Activated T-helper 2 cell treated with anti-CD3 and anti-CD28 coated beads, Interferon-gamma antibody, Interleukin-2, Interleukin-4, amounts not matched to agents 10 μg/mL and 5 μg/mL and 100 μg/mL, durations not matched to agents 14 hours and 24 hours and 36 hours (primary cell): ENCODE results near the gene CDH23. TPM values are rescaled to one million over a fixed set of nuclear protein-coding genes. Genes with fewer than 3 reads are reported as not detected.

Experiments used
- DNase-seq: peaks from one replicate; pipeline ENCODE4 v3.0.0; 2021; ENCODE audit warnings: low spot score
- H3K27ac Mint-ChIP-seq: one replicate; pipeline ENCODE4 v1.8.0; 2021; ENCODE audit warnings: mixed read lengths
- H3K27me3 Mint-ChIP-seq: one replicate; pipeline ENCODE4 v1.8.0; 2021; ENCODE audit warnings: low read depth, mixed read lengths
- H3K36me3 Mint-ChIP-seq: one replicate; pipeline ENCODE4 v1.8.0; 2021; ENCODE audit warnings: low read depth, mixed read lengths
- H3K4me1 Mint-ChIP-seq: one replicate; pipeline ENCODE4 v1.8.0; 2021; ENCODE audit warnings: low read depth, mixed read lengths
- H3K4me3 Mint-ChIP-seq: one replicate; pipeline ENCODE4 v1.8.0; 2021; ENCODE audit warnings: low read depth, mild to moderate bottlenecking, moderate library complexity, mixed read lengths
- H3K9me3 Mint-ChIP-seq: one replicate; pipeline ENCODE4 v1.8.0; 2021; ENCODE audit warnings: mixed read lengths
- intact Hi-C: fragments of 100-400 bp; cut with micrococcal nuclease; formaldehyde crosslinking; loops from one replicate; pipeline ENCODE4 v1.15.1; 2023
- total RNA-seq: library from RNA; stranded (reverse); gene quantifications from 2 replicates; pipeline ENCODE4 v1.2.3, GENCODE V29; 2022

Gene CDH23
- total RNA-seq, 1 donor from 2014 or later, result 0.55 TPM

DNA sequence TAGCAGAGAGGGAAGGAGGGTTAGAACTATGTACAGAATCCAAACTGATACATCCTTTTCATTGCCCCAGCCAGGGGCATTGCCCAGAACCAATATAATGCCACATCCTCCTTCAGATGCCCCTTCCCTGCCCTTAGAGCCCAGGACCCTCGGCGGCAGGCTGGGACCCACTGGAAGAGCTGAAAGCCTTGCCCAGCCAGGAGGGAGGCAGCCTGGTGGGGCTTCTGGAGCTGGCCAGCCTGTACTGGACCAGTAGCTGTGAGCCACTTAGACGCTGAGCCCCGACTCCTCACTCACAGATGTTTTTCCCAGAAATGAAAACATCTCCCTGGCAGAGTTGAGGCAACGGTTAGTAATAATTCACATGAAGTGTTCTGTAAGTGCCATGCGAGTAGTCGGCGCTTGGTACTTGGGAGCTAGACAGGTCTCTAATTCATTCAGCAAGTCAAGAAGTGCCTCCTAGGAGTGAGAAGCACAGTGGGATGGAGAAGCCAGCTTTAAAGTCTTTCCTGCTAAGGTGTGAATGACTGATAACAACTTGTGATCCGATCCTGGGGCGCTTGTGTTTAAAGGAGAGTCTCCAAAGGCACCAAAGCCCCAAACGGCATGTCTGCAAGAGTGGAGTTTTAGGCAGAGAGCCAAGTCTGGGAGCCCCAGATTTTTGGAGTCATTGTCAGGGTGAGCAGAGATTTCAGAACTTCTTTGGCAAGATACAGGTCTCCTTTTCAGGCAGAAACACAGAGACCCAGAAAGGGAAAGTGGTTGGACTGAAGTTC is 366.8 kb downstream of the CDH23 start:
- no peak for DNase-seq
- Mint-ChIP-seq H3K4me3 (no peak overlapping the region), H3K27me3 (no peaks in the 10 kb centered on the region), H3K36me3 (peaks cover 63% of the 10 kb centered on the region), H3K9me3 (no peaks in the 10 kb centered on the region), H3K27ac (no peak overlapping the region), H3K4me1 (peaks cover 39% of the 10 kb centered on the region)
- intact Hi-C loops, result no loop called here

DNA sequence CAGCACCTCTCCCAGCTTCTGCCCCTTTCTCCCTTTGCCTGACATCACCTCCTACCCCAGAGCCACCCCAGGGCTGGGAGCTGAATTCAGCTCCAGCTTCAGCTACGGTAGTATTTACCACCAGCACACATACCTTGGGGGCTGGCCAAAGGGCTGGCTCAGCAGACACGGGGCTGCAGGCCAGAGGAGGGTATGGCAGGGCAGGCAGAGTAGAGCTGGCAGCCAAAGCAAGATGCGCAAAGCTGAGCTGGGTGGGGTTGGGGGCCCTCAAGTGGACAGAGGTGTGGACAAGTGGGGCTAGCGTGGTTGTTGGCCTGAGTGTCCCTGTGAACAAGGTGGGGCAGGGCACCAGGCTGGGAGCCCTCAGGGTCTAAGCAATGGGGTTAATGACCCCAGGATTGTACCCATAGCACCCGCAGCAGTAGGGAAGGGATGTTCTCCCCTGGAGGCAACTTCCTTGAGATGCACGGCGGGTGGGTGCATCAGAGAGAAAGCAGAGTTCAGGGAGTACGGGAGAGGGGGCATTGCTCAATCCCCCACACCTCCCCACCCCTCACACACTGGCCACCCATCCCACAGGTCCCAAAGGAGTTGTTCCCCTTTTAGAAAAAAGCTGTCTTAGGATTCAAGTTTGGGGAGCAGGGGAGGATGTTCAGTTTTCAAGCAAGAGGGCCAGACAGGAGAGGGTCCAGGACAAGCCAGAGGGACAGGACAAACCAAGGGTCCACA is 368.6 kb downstream of the CDH23 start:
- Mint-ChIP-seq H3K4me3 (no peak overlapping the region), H3K9me3 (no peaks in the 10 kb centered on the region), H3K27me3 (no peaks in the 10 kb centered on the region), H3K27ac (peak overlapping the region; percentile 58), H3K36me3 (peaks cover 73% of the 10 kb centered on the region), H3K4me1 (peaks cover 51% of the 10 kb centered on the region)
- no peak for DNase-seq
- intact Hi-C loops, result no loop called here

DNA sequence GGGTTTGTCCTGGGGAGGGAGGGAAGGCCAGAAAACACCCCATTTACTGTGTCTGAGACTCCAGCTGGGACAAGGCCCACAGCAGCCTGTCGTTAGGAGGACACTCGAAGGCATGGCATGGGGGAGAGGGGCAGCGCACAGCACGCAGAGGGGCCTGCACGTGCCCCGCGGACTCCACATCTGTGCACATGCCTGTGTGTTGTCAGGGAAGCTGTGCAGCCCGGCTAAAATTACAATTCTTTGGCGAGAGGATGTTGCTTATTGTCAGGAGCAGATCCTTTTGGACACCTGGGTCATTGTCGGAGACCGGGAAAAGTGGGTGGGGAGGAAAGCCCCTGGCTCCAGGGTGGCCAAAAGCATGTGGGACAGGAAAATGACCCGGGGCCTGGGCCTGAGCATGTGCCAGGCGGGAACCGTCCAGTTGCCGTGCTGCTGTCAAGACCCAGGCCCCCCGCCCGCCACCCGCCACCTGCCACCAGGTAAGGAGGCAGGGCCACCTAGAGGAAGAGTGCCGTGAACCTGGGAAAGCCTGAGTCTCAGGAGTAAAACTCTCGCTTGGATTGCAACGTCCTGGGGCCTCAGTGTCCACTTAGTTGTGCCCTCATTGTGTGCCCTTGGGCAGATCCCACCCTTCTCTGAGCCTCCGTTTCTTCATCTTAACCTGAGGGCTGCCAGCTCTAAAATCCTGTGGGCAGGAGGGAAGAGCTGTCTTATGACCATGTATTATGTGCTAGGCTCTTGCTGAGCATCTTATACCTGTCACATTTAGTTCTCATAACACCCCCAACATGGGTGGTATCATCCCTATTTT is 369.4 kb downstream of the CDH23 start:
- no peak for DNase-seq
- no peaks in the 10 kb centered on the region for H3K27me3 Mint-ChIP-seq
- H3K36me3 Mint-ChIP-seq, result peaks cover 71% of the 10 kb centered on the region
- intact Hi-C loops, result no loop called here
- no peak overlapping the region for H3K4me3 Mint-ChIP-seq
- no peaks in the 10 kb centered on the region for H3K9me3 Mint-ChIP-seq
- H3K27ac Mint-ChIP-seq, result no peak overlapping the region
- H3K4me1 Mint-ChIP-seq, result peaks cover 52% of the 10 kb centered on the region

DNA sequence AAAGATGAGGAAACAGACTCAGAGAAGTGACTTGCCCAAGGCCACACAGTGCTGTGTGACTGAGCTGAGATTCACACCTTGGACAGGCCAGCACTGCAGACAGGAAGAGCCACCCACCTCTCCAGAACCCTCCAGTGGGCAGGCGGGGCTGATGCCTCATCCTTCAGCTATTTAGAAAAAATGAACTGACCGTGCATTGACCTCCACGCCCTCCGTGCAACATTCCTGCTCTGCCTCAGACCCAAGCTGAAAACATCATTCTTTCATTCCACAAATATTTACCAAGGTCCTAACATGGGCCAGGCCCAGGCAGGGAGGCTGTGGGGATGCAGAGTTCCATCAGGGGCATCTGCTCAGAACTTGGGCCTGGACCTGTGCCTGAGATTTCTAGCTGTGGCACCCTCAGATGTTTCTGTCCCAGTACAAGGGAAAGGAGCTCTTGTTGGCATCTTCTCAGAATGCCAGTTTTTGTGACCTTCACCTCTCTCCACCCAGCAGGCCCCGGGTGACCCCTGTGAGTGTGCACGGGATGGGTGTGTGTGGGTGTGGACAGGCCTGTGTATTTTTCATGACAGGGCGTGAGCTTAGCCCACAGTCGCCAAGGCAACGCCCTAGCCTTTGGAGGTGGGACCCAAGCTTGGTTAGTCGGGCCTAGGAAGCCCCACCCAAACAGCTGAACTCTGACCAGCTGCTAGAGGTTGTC is 370.1 kb downstream of the CDH23 start:
- Mint-ChIP-seq H3K27ac (peak overlapping the region; percentile 70), H3K36me3 (peaks cover 72% of the 10 kb centered on the region), H3K4me3 (no peak overlapping the region), H3K9me3 (no peaks in the 10 kb centered on the region), H3K4me1 (peaks cover 55% of the 10 kb centered on the region), H3K27me3 (no peaks in the 10 kb centered on the region)
- DNase-seq, result no peak
- intact Hi-C loops, result no loop called here

DNA sequence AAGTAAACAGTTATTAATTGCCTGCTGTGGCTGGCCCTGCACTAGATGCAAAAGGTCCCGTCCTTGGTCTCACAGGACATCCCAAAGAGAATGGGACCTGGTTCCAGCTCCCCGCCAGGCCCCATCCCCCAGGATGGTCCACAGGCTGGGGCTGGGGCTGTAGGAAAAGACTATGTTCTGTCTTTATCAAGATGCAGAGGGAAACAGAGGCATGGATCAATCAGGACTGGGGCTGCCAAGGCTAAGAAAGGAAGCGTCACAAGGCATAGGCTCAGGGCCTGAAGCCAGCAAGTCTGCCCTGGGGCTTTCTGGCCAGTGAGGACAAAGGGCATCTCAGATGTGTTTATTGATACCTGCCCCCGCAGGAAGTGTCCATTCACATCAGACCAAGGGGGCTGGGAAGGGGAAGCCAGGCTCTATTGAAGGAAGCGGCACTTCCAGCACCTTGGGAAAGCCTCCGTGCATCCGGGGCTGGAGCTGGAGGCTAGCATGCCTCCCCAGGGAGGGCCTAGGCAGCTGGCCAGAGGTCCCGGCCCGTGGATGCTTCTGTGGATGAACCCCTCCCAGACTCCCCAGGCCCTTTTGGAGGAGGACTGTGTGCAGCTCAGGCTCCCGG is 370.8 kb downstream of the CDH23 start:
- peak overlapping the region; percentile 97 for H3K27ac Mint-ChIP-seq
- H3K9me3 Mint-ChIP-seq, result no peaks in the 10 kb centered on the region
- H3K4me1 Mint-ChIP-seq, result peaks cover 60% of the 10 kb centered on the region
- peak overlapping the region; percentile 42 for H3K4me3 Mint-ChIP-seq
- H3K36me3 Mint-ChIP-seq, result peaks cover 75% of the 10 kb centered on the region
- no peak for DNase-seq
- H3K27me3 Mint-ChIP-seq, result no peaks in the 10 kb centered on the region
- intact Hi-C loops, result loop anchor here (2.0 kb wide), 1 partner anchor 83 kb away; the partner anchor contains the start of gene PSAP

DNA sequence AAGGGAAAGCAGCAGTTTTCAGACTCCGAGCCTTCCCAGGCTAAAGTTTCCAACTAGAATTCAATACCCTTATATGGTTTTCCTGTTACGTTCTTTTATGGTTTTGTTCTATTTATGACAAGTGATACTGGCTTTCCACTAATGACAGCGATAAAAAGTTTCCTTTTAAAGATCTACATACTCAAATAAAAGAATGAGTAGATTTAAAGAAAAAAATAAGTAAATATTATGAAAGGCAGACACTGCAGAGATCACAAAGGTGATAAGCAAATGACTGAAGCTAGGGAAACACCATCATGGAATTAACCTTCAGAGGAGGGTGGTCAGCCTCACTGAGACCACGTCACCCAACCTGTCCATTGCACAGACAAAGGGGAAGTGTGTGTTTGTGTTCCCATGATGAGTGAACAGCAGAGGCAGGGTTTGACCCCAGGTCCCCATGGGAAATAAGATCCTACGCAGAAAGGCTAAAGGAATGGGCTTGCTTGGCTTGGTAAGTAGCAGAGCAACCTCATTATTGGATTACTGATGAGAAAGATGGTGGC is 372.6 kb downstream of the CDH23 start:
- no peaks in the 10 kb centered on the region for H3K27me3 Mint-ChIP-seq
- peak overlapping the region; percentile 78 for H3K4me3 Mint-ChIP-seq
- DNase-seq, result no peak
- intact Hi-C loops, result loop anchor here (1.0 to 2.0 kb wide), 4 partner anchors 12 to 81 kb away; partner anchors contain the start of gene PSAP
- H3K9me3 Mint-ChIP-seq, result no peaks in the 10 kb centered on the region
- H3K4me1 Mint-ChIP-seq, result peaks cover 67% of the 10 kb centered on the region
- H3K36me3 Mint-ChIP-seq, result peaks cover 63% of the 10 kb centered on the region
- peak overlapping the region; percentile 97 for H3K27ac Mint-ChIP-seq

- peaks cover 66% of the 10 kb centered on the region for H3K4me1 Mint-ChIP-seq
- H3K4me3 Mint-ChIP-seq, result peak overlapping the region; percentile 86
- no peak for DNase-seq
- H3K9me3 Mint-ChIP-seq, result no peaks in the 10 kb centered on the region
- peak overlapping the region; percentile 97 for H3K27ac Mint-ChIP-seq
- peaks cover 56% of the 10 kb centered on the region for H3K36me3 Mint-ChIP-seq
- intact Hi-C loops, result loop anchor here (10.0 kb wide), 1 partner anchor 165 kb away; no protein-coding TSS in a partner anchor
- H3K27me3 Mint-ChIP-seq, result no peaks in the 10 kb centered on the region
These were observed 373.5 kb downstream of the CDH23 start for GRCh38 chr10:71770255-71770654.

- intact Hi-C loops, result loop anchor here (10.0 kb wide), 1 partner anchor 166 kb away; no protein-coding TSS in a partner anchor
- H3K36me3 Mint-ChIP-seq, result peaks cover 52% of the 10 kb centered on the region
These were observed 374.1 kb downstream of the CDH23 start for GRCh38 chr10:71770789-71771188.

GRCh38 chr10:71771204-71771603 is 374.5 kb downstream of the CDH23 start:
- intact Hi-C loops, result loop anchor here (10.0 kb wide), 1 partner anchor 166 kb away; no protein-coding TSS in a partner anchor
- H3K9me3 Mint-ChIP-seq, result no peaks in the 10 kb centered on the region
- H3K27me3 Mint-ChIP-seq, result no peaks in the 10 kb centered on the region
- DNase-seq, result no peak
- H3K4me1 Mint-ChIP-seq, result peaks cover 66% of the 10 kb centered on the region
- peak overlapping the region; percentile 86 for H3K4me3 Mint-ChIP-seq
- peaks cover 49% of the 10 kb centered on the region for H3K36me3 Mint-ChIP-seq
- peak overlapping the region; percentile 97 for H3K27ac Mint-ChIP-seq

More at GRCh38 chr10:71770789-71771188, 374.1 kb downstream of the CDH23 start:
- H3K4me3 Mint-ChIP-seq, result peak overlapping the region; percentile 86
- no peaks in the 10 kb centered on the region for H3K9me3 Mint-ChIP-seq
- peaks cover 65% of the 10 kb centered on the region for H3K4me1 Mint-ChIP-seq
- DNase-seq, result no peak
- peak overlapping the region; percentile 97 for H3K27ac Mint-ChIP-seq
- no peaks in the 10 kb centered on the region for H3K27me3 Mint-ChIP-seq

- intact Hi-C loops, result loop anchor here (1.0 to 10.0 kb wide), 2 partner anchors 78 to 167 kb away; no protein-coding TSS in a partner anchor
- peak overlapping the region; percentile 86 for H3K4me3 Mint-ChIP-seq
- no peak for DNase-seq
- H3K27me3 Mint-ChIP-seq, result no peaks in the 10 kb centered on the region
- H3K27ac Mint-ChIP-seq, result peak overlapping the region; percentile 97
- peaks cover 64% of the 10 kb centered on the region for H3K4me1 Mint-ChIP-seq
- H3K9me3 Mint-ChIP-seq, result no peaks in the 10 kb centered on the region
- peaks cover 42% of the 10 kb centered on the region for H3K36me3 Mint-ChIP-seq
These were observed 375.3 kb downstream of the CDH23 start for GRCh38 chr10:71771821-71772617.

GRCh38 chr10:71772832-71773220 is 376.1 kb downstream of the CDH23 start:
- peaks cover 57% of the 10 kb centered on the region for H3K4me1 Mint-ChIP-seq
- intact Hi-C loops, result loop anchor here (1.0 to 10.0 kb wide), 4 partner anchors 47 to 457 kb away; no protein-coding TSS in a partner anchor
- no peaks in the 10 kb centered on the region for H3K27me3 Mint-ChIP-seq
- peaks cover 34% of the 10 kb centered on the region for H3K36me3 Mint-ChIP-seq
- no peaks in the 10 kb centered on the region for H3K9me3 Mint-ChIP-seq
- no peak for DNase-seq
- peak overlapping the region; percentile 86 for H3K4me3 Mint-ChIP-seq
- peak overlapping the region; percentile 97 for H3K27ac Mint-ChIP-seq
